ENCODE results near the gene ZFYVE28. TPM values are rescaled to one million over a fixed set of nuclear protein-coding genes. Genes with fewer than 3 reads are reported as not detected.

ZFYVE28 gene
- total and polyA plus RNA-seq, 7 donors = 1.7 to 7.7 (median 3.4) TPM

DNA sequence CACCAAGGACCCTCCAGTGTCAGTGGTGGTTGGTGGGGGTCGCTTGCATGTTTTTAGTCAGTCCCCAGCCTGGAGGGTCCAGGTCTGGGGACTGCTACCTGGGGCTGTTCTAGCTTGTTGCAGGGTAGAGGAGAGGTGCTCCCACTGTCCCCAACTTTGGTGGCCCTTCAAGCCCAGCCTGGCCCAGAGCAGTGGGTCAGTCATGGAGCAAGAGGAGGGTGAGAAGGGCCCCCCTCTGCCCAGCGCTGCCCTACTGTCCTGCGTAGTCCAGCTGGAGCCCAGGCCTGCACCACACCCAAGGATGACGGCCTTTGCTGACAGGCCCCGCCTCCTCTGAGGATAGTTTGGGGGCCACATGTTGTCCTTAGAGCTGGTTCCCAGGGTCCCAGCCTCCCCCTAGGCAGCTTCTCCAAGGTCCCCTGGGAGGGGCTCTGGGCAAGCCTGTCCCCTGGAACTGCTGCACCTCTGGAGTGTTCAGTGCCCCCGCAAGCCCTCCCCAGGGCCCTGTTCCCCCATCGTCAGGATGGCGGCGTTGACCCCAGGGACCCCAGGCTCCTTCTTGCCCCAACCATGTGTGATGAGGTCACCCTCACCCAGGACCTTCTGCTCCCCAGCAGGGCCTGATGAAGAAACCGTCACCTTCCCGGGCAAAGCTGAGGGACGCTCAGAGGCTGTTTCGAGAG lies 7.1 kb upstream of the ZFYVE28 start:
- Histone ChIP-seq H3K27ac (no peak overlapping the region), H3K4me3 (no peak overlapping the region), H3K4me1 (peaks cover under 1% of the 10 kb centered on the region), H3K36me3 (ENCODE audit: insufficient read depth in 1 of 2, low read depth in 1 of 2) (no peaks in the 10 kb centered on the region), H3K27me3 (ENCODE audit: insufficient read depth in 3 of 3, low read length in 2 of 3) (no peaks in the 10 kb centered on the region), H3K9me3 (no peaks in the 10 kb centered on the region)
- WGBS, 3 donors = 94 to 95% (median 95%) methylated on average over 12 to 13 of the region's 13 CpGs
- intact Hi-C loops (cut with DNase I) = no loop called here
- no peak for TF ChIP-seq CTCF (IDR thresholded peaks at IDR 0.05)
- ATAC-seq (no peak), DNase-seq (peak in 1 of 2 donors; percentile 21)

DNA sequence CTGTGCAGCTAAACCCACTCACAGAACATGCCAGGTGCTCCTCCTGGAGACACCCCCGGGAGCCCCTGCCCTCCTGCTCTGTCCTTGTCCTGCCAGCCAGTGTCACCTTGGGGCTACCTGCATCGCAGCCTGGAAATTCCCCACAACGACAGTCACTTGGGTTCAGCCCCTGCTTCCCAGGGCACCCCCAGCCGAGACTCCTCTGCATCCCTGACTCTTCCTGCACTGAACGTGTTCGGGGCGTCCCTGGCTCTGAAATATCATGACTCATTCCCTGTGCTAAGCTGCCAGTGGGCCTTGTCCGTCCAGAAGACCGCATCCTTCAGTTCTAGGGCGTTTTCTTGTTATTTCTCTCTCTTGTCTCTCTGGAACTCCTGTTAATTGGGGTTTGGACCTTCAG lies 6.1 kb upstream of the ZFYVE28 start:
- Histone ChIP-seq H3K27ac (no peak overlapping the region), H3K9me3 (no peaks in the 10 kb centered on the region), H3K4me3 (no peak overlapping the region), H3K4me1 (peaks cover under 1% of the 10 kb centered on the region), H3K27me3 (ENCODE audit: insufficient read depth in 3 of 3, low read length in 2 of 3) (no peaks in the 10 kb centered on the region), H3K36me3 (ENCODE audit: insufficient read depth in 1 of 2, low read depth in 1 of 2) (no peaks in the 10 kb centered on the region)
- intact Hi-C loops (cut with DNase I) = no loop called here
- ATAC-seq (no peak), DNase-seq (no peak)
- WGBS, 3 donors = 72 to 79% (median 78%) methylated on average over 10 of the region's 10 CpGs
- TF ChIP-seq CTCF (IDR thresholded peaks at IDR 0.05) = no peak

DNA sequence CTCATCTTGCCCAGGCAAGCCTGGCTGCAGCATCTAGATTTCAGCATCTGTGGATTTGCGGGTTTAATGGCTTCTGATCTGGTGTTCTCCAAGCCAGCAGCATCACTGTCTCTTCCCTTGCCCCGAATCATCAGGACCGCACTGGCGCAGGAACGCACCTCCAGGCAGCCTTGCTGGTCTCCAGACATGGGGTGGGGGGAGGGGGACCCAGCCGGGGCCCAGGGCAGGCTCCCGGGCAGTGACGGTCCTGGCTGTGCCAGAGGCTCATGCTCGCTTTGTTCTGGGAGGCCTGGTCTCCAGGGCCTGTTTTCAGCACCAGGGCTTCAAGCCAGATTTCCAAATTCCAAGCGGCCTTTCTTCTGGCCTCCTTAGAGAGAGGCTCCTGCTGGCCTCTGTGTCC lies 5.2 kb upstream of the ZFYVE28 start:
- 68 to 76% (median 76%) methylated on average over 9 to 10 of the region's 10 CpGs for WGBS, 3 donors
- no peak overlapping the region for H3K27ac ChIP-seq
- no peak for DNase-seq
- no peak for TF ChIP-seq CTCF (IDR thresholded peaks at IDR 0.05)
- no peak overlapping the region for H3K4me3 ChIP-seq
- no peaks in the 10 kb centered on the region for H3K9me3 ChIP-seq
- H3K4me1 ChIP-seq = peaks cover 7% of the 10 kb centered on the region
- ATAC-seq = no peak
- no peaks in the 10 kb centered on the region for H3K27me3 ChIP-seq (ENCODE audit: insufficient read depth in 3 of 3, low read length in 2 of 3)
- intact Hi-C loops (cut with DNase I) = no loop called here
- H3K36me3 ChIP-seq (ENCODE audit: insufficient read depth in 1 of 2, low read depth in 1 of 2) = no peaks in the 10 kb centered on the region

- intact Hi-C loops (cut with DNase I) = no loop called here
- H3K4me1 ChIP-seq = peaks cover 7% of the 10 kb centered on the region
- no peak for TF ChIP-seq CTCF (IDR thresholded peaks at IDR 0.05)
- H3K36me3 ChIP-seq (ENCODE audit: insufficient read depth in 1 of 2, low read depth in 1 of 2) = no peaks in the 10 kb centered on the region
- H3K4me3 ChIP-seq = no peak overlapping the region
- H3K27me3 ChIP-seq (ENCODE audit: insufficient read depth in 3 of 3, low read length in 2 of 3) = no peaks in the 10 kb centered on the region
- ATAC-seq = no peak
- H3K9me3 ChIP-seq = no peaks in the 10 kb centered on the region
- WGBS, 3 donors = 77 to 96% (median 83%) methylated on average over 4 of the region's 4 CpGs
- H3K27ac ChIP-seq = no peak overlapping the region
- DNase-seq = no peak
Observed at GRCh38 chr4:2423066-2423465, 4.6 kb upstream of the ZFYVE28 start.

DNA sequence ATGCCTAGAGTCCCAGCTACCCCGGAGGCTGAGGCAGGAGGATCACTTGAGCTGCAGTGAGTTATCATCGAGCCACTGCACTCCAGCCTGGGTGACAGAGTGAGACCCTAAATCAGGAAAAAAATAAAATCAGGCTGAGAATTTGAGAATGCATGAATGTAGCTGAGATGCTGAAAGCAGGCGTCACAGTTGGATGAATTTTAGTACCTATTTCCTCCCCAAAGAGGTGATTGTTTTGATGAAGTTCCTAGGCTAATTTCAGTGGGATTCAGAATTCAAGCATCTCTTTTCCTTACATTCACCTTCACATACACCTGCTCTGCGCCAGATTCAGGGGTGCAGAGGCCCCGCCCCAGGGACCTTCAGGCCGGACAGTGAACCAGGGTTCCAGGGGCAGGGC lies 3.5 kb upstream of the ZFYVE28 start:
- no peak for TF ChIP-seq CTCF (IDR thresholded peaks at IDR 0.05)
- WGBS, 3 donors = 73 to 85% (median 81%) methylated on average over 6 of the region's 6 CpGs
- ATAC-seq (no peak), DNase-seq (no peak)
- Histone ChIP-seq H3K27me3 (ENCODE audit: insufficient read depth in 3 of 3, low read length in 2 of 3) (no peaks in the 10 kb centered on the region), H3K4me3 (no peak overlapping the region), H3K27ac (no peak overlapping the region), H3K36me3 (ENCODE audit: insufficient read depth in 1 of 2, low read depth in 1 of 2) (no peaks in the 10 kb centered on the region), H3K4me1 (peaks cover 8% of the 10 kb centered on the region), H3K9me3 (no peaks in the 10 kb centered on the region)
- intact Hi-C loops (cut with DNase I) = no loop called here

Measured in psoas muscle (tissue), 8 donors.